Mesothelial cell of epicardium (in vitro differentiated cells): ENCODE measurements around the gene C22orf23. TPM values are rescaled to one million over a fixed set of nuclear protein-coding genes. Genes with fewer than 3 reads are reported as not detected.

ENCODE experiments used
- DNase-seq, 2 experiments: peaks; one replicate each; pipeline ENCODE4 v3.0.0; 2021; ENCODE audit warnings: low spot score in 2 of 2; ENCODE audit not compliant: unreplicated experiment in 2 of 2
- H3K27ac Mint-ChIP-seq: 2 replicates; pipeline ENCODE4 v1.8.0; 2021; ENCODE audit warnings: mixed read lengths
- H3K27me3 Mint-ChIP-seq: 2 replicates; pipeline ENCODE4 v1.8.0; 2021; ENCODE audit warnings: low read depth, mixed read lengths
- H3K36me3 Mint-ChIP-seq: 2 replicates; pipeline ENCODE4 v1.8.0; 2021; ENCODE audit warnings: mixed read lengths
- H3K4me1 Mint-ChIP-seq: 2 replicates; pipeline ENCODE4 v1.8.0; 2021; ENCODE audit warnings: mixed read lengths
- H3K4me3 Mint-ChIP-seq: 2 replicates; pipeline ENCODE4 v1.8.0; 2021; ENCODE audit warnings: mild to moderate bottlenecking, moderate library complexity, mixed read lengths
- H3K9me3 Mint-ChIP-seq: 2 replicates; pipeline ENCODE4 v1.8.0; 2021; ENCODE audit warnings: mixed read lengths
- CTCF ChIP-seq: fragments of 200-600 bp; sonication (generic); IDR thresholded peaks from one replicate; pipeline ENCODE4 v1.5.0; 2021; ENCODE audit warnings: antibody characterized with exemption; ENCODE audit not compliant: unreplicated experiment
- total RNA-seq: library from RNA; stranded (reverse); gene quantifications from 3 replicates; pipeline ENCODE4 v1.2.1, GENCODE V29; 2021

Gene C22orf23
- 0.31 to 0.40 TPM in 2 of 3 replicates, not detected in the other for total RNA-seq

DNA sequence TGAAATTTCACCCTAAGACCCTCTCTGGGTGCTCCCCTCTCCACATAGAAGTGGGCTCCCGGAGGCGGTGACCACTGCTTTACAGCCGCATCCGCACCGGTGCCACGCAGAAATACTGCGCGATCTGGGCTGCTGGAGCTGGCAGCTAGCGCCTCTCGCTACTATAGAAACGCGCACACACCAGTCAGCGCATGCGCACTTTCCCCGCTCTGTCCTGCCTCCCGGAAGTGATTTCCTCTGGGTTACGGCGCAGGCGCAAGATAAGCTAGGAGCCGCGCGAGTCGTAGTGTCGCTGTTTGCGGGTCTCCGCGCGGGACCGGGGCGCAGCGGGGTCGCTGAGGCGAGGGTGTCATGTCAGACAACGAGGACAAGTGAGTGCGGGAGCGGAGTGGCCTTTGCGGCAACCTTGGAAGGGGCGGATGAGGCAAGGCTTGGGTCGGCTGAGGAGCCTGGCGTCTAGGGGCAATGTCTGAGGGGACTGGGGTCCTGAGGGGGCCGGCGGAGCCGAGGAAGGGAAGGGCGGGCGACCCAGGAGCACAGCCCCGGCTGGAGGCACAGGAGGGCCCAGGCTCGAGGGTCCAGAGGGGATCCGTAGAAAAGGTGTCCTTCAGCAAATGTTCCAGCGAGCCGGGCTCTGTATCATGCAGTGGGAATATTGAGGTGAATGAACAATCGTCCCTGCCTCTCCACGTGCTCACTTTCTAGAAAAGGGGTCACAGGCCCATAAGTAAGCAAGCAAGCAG, at the start of gene C22orf23, which contains the start of gene POLR2F:
Gene C22orf23 (minus strand): TSS at position 165 of the 743 bp plus-strand sequence. CDS start 452 bp downstream, outside the sequence.
Gene POLR2F (plus strand): TSS at position 263 of the 743 bp plus-strand sequence. CDS start 89 bp downstream, at position 352.
- DNase-seq: peak; percentile 97
- Mint-ChIP-seq H3K4me3 (peak within 1 kb of the TSS; percentile 99), H3K27ac (peak within 1 kb of the TSS; percentile 94), H3K4me1 (peaks cover 22% of the 10 kb centered on the region), H3K36me3 (peaks cover 16% of the 10 kb centered on the region), H3K27me3 (peaks cover 16% of the 10 kb centered on the region), H3K9me3 (no peaks in the 10 kb centered on the region)
- TF ChIP-seq CTCF: no peak

DNA sequence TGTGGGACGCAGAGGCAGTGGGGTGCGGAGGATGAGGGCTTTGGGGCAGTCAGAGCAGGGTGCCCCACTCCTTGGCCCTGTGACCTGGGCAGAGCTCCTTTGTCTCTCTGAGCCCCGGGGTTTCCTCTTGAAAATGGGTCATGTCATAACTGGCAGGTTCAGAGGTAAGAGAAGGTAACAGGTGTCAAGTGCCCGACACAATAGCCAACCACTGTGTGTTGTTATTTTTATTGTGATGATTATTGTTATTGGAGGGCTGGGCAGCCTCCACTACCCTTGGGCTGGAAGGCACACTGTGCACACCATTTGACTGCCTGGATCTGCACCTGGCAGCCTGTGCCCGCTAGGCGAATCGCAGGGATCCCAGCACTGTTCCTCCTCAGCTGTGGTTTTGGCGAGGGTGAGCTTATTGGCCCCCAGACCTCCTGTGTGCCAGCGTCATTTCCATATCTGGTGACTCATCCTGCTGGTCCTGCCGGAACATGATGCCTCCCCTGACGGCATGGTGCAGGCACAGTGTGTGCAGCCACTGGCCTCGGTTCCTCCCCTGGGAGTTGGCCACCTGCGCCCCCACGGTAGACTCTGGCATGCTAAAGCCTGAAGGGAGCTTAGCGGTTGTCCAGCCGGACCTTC, 46.4 kb upstream of the C22orf23 start:
- DNase-seq: no peak
- H3K9me3 Mint-ChIP-seq: no peaks in the 10 kb centered on the region
- no peak overlapping the region for H3K4me3 Mint-ChIP-seq
- H3K36me3 Mint-ChIP-seq: no peaks in the 10 kb centered on the region
- no peaks in the 10 kb centered on the region for H3K27me3 Mint-ChIP-seq
- TF ChIP-seq CTCF: no peak
- no peak overlapping the region for H3K27ac Mint-ChIP-seq
- peaks cover 28% of the 10 kb centered on the region for H3K4me1 Mint-ChIP-seq

GRCh38 chr22:37999236-37999635, 45.8 kb upstream of the C22orf23 start:
- H3K36me3 Mint-ChIP-seq: no peaks in the 10 kb centered on the region

GRCh38 chr22:37998543-37998942, 45.1 kb upstream of the C22orf23 start:
- Mint-ChIP-seq H3K27ac (no peak overlapping the region), H3K36me3 (no peaks in the 10 kb centered on the region), H3K4me3 (no peak overlapping the region), H3K4me1 (peaks cover 22% of the 10 kb centered on the region), H3K27me3 (no peaks in the 10 kb centered on the region), H3K9me3 (no peaks in the 10 kb centered on the region)
- no peak for TF ChIP-seq CTCF
- no peak for DNase-seq

More at GRCh38 chr22:37999236-37999635, 45.8 kb upstream of the C22orf23 start:
- Mint-ChIP-seq H3K27ac (no peak overlapping the region), H3K27me3 (no peaks in the 10 kb centered on the region), H3K9me3 (no peaks in the 10 kb centered on the region), H3K4me1 (peaks cover 25% of the 10 kb centered on the region), H3K4me3 (no peak overlapping the region)
- no peak for TF ChIP-seq CTCF
- no peak for DNase-seq

- Mint-ChIP-seq H3K4me1 (peaks cover 22% of the 10 kb centered on the region), H3K27me3 (no peaks in the 10 kb centered on the region), H3K9me3 (no peaks in the 10 kb centered on the region), H3K27ac (no peak overlapping the region), H3K4me3 (no peak overlapping the region), H3K36me3 (no peaks in the 10 kb centered on the region)
- no peak for TF ChIP-seq CTCF
- DNase-seq: no peak
Observed at GRCh38 chr22:37996515-37997246, 43.3 kb upstream of the C22orf23 start.
